SW480 (cell line): Measurements from ENCODE around the gene DDX47.

Experiments
- DNase-seq: peaks from one replicate; pipeline ENCODE4 v3.0.0-alpha.2; 2016; ENCODE audit warnings: low spot score

The DDX47 gene

DNA sequence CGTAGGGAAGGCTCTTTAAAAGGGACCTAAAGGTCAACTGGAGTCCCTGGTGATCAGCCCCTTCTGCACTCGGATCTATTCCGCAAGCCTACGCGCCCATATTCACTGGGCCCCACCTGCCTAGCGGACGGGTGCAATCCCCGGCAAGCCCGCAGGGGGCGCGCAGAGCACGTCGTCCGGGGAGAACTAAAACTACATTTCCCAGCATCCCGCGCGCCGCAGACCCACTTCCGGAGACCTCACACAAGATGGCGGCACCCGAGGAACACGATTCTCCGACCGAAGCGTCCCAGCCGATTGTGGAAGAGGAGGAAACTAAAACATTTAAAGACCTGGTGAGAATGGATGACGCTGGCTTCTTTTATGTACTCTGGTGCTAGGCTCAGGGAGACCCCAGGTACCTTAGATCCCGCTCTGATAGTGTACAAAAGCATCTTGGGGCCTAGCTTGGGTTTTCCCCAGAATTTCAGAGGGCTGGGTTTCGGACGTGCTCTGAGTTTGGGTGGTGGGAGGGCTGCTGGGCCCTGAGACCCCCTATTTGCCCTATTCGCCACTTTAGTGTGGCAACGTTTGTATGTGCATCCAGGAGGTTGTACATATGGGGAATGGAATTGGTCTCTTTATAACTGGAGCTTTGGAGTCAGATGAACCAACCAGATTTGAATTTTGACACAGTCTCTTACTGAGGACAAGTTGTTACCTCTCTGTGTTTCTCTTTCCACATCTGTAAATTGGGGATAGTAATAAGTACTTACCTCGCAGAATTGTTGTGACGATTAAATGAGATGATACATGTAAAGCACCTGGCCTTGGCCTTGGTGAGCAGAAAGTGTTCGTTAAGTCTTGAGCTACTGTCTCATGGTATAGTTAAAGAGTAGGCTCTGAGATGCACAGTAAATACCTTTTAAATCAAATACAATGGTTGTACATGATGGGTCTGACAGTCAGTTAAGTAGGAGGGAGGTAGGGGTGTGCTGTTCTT lies at the start of gene DDX47:
TSS of gene DDX47 (plus strand) at position 227 of the 982 bp plus-strand sequence. CDS start at position 249, 22 bp downstream.
- peak; percentile 95 for DNase-seq

DNA sequence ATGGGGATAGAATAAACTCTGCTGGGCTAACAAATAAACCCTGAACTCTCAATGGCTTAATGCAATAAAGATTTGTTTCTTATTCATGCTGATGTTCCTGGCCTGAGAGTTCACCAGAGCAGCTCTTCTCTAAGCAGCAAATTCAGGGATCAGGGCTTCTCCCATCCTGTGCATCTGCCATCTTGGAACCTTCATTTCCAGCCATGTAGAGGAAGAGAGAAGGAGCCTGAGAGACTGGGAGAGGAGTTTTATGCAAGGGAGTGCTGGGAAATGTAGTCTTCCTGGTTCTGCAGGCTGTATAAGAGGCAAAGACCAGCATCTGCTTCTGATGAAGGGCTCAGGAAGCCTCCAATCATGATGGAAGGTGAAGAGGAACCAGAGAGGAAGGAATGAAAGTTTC lies 48.3 kb upstream of the DDX47 start:
- DNase-seq: no peak

DNA sequence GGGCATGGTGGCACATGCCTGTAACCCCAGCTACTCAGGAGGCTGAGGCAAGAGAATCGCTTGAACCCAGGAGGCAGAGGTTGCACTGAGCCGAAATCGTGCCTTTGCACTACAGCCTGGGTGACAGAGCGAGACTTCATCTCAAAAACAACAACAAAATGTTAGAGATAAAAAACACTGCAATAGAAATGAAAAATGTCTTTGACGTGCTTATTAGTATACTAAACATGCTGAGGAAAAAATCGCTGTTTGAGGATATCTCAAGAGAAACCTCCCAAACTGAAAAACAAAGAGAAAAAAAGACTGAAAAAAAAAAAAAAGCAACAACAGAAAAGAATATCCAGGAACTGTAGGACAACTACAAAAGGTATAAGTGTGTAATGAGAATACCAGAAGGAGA lies 42.9 kb upstream of the DDX47 start:
- no peak for DNase-seq

DNA sequence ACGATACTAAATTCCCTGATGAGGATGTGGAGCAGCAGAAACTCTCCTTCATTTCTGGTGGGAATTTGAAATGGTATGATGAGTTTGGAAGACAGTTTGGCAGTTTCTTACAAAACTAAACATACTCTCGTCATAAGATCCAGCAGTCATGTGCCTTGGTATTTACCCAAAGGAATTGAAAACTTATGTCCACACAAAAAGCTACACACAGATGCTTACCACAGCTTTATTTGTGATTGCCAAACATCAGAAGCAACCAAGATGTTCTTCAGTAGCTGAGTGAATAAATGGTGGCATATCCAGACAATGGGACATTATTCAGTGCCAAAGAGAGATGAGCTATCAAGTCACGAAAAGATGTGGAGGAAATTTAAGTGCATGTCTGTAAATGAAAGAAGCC lies 38.4 kb upstream of the DDX47 start:
- DNase-seq: no peak

DNA sequence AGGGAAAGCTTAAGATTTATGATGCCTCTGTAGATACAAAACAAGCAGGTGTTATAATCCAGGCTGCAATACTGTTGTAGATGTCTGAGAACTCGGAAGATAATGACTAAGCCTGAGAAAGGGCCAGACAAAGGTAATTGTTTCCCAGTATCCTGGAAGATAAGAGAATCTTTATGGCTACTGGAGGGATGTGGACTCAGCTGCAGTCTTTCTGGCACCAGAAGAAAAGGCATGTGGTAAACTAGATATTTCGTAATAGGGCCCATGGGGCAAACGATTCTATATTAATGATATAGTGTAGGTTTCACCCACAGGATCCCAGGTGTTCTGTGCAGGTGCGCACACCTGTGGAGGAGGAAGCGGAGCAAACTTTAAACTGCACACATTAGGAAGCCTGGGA lies 36.9 kb upstream of the DDX47 start:
- DNase-seq: peak; percentile 74

DNA sequence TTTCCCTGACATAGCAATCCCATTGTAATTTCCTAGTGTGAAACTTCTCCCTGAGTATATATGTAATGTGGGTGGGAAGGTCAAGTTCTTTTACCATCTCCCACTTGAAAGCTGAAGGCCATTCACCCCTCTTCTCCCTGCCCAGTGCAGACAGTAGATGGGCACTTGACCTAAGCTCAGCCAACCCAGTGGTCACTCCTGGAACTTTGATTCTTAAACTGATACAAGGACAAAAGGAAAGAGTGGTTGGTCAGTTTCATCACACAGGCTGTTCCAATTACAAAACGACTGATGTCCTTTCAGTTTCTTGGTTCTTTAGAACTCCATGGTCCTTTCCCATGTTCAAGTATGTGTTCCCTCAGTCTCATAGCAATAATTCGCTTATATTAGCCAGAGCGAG lies 36.1 kb upstream of the DDX47 start:
- no peak for DNase-seq

DNA sequence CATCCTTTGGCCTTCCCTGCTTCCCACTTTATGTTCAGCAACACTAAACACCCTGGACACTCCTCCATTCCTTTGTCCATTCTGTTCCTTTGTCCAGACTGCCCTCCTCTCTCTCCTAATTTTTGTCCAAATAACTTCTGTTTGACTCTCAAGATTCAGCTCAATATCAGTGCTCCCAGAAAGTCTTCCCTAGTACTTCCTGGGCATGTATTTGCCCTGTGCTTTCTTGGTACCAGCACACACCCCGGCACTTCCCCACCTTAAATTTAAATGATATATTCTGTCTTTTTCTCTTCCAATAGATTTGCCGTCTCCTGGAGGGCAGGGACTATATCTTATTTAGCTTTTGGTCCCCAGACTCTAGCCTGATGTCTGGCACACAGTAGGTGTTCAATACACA lies 34.1 kb upstream of the DDX47 start:
- no peak for DNase-seq

DNA sequence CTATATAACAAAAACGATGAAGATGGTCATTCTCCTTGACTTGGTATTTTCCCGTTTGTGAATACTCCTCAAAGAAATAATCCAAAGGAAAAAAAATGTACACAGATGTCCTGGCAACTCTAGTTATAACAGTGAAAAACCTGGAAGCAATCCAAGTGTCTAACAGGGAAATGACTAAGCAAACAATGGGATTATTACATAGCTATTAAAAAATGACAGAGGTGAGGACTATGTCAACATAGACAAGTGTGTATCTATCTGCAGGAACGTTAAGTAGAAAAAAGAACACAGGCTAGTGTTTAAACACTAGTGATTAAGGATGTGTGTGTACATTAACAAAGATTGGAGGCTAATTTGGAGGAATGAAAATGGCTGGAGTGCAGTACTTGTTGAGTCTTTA lies 33.6 kb upstream of the DDX47 start:
- DNase-seq: peak; percentile 88

DNA sequence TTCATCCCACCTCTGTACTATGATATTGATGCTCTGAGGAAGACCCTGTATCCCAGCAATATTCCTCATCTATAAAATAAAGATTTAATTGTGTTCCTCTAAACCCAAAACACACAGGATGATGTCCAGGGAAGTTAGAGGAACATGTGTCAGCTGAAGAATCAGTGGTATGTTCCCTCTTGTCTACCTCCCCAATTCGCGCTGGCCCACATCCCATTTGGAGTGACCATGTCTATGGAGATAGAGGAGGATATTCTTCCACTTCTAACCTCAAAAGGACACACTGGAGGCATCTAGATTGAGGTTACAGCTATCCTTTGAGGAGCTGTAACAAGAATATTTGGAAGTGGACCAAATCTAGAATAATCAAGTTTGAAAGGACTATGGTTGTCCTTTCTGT lies 29.0 kb upstream of the DDX47 start:
- no peak for DNase-seq

DNA sequence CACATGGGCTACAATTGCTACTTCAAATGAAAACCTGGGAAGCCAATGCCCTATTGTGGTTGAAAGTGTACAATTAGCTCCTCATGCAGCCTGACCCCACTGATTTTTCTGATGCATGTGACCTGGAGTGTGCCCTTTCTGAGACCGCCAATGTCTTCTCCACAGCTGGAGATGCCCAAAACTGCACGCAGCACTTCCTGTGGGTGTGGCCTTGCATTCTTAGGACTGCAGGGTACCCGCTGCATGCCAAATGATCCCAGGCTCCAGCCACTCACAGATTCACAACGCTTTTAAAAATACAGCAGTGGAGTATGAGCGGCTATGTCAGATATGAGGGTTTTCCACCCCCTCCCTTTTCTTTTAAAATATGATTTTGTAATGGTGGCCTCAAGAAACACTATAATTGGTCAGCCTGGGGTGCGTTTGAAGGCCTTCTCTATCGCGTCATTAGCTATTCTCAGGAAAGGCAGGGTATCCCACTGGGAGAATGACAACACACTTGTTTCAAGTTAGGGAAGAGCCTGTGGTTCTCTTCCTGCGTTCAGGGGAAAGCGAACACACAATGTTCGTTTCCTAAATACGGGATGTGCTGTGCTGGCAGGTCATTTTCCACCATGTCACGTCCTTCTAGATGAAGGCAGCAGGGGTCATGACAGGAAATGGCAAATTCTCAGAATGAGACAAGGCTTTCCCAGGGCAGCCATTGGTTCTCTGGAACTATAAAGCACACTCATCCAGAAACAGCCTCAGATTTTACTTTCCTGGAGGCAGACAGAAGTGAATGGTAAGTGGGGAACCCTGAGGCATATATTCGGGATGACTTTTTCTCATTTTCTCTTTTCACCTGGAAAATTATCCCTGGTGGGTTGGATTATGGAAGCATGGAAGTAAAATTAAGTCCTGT lies 28.0 kb upstream of the DDX47 start, which contains the start of gene APOLD1:
TSS of gene APOLD1 (plus strand) at position 749 of the 904 bp plus-strand sequence. CDS start at position 782, 33 bp downstream.
- no peak for DNase-seq

DNA sequence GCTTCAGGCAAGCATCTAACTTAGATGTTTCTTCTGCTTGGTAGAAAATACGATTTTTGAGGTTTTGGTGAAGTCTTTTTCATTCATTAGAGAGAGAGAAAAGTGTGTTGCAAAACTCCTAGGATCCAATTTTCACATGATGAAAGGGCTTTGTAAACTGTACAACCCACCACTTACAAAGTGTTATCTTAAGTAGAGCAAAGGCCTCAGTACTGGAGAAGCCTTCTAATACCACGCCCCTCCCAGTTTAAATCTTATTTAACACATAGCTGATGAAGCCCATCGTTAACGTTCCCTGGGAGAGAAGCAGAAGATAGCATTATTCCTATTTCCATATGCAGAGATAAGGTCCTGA lies 26.8 kb upstream of the DDX47 start:
- no peak for DNase-seq

DNA sequence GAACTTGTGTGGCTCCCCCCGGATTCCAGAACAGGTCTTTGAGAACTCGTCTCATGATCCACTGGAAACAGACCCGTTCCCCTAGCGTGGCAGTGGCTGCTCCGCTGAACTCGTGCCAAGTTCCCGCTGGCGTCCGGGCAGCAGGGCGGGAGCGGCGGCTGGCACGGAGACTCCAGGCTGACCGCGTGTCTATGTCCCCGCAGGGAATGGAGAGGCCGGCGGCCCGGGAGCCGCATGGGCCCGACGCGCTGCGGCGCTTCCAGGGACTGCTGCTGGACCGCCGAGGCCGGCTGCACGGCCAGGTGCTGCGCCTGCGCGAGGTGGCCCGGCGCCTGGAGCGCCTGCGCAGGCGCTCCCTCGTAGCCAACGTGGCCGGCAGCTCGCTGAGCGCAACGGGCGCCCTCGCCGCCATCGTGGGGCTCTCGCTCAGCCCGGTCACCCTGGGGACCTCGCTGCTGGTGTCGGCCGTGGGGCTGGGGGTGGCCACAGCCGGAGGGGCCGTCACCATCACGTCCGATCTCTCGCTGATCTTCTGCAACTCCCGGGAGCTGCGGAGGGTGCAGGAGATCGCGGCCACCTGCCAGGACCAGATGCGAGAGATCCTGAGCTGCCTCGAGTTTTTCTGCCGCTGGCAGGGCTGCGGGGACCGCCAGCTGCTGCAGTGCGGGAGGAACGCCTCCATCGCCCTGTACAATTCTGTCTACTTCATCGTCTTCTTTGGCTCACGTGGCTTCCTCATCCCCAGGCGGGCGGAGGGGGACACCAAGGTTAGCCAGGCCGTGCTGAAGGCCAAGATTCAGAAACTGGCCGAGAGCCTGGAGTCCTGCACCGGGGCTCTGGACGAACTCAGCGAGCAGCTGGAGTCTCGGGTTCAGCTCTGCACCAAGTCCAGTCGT lies 26.2 kb upstream of the DDX47 start:
- peak; percentile 92 for DNase-seq

DNA sequence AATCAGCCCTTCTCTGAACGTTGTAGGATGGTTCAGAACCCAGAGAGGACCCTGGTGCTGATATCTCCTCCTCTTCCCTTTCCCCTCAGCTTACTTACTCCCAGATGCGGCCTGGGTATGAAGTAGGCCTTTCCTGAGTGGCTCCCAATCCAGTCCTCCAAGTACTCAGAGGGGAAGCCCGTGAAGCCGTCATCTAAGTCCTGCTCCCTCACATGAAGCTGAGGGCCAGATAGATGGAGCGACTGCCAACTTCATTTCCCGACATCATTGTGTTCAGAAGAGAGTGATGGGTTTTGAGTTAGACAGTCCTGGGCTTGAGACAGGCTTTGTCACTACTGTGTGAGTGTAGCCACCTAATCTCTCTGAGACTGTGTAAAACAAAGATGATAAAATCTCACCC lies 25.0 kb upstream of the DDX47 start:
- DNase-seq: no peak

DNA sequence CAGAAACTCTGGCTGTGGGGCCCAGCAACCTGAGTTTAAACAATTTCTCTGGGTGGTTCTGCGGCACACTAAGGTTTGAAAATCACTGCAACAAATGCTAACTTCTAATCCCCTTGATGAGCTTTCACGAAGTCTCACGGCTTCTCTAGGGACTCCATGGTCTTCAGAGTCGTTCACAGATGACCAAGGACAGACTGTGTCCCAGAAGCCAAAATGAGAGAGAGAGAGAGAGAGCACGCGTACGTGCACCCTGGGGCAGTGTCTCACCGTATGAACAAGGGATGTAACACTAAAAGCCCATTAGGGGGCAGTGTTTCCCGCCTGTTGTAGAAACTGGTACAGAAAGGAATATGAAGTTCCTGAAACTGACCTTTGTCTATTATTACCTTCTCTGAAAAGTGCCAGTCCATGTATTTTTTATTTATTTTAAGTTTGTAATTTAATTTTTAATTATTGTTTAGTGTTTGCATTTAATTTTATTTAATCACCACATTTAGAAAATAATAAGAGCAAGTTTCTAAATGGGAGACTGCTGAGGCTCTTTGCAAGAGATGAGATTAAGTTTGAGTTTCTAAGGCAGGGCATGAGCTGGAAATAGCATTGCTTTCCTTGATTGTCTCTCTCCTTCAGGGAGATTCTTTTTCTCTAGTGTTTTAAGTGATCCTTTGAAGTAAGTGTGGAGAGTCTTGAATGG lies 24.3 kb upstream of the DDX47 start:
- DNase-seq: peak; percentile 87

DNA sequence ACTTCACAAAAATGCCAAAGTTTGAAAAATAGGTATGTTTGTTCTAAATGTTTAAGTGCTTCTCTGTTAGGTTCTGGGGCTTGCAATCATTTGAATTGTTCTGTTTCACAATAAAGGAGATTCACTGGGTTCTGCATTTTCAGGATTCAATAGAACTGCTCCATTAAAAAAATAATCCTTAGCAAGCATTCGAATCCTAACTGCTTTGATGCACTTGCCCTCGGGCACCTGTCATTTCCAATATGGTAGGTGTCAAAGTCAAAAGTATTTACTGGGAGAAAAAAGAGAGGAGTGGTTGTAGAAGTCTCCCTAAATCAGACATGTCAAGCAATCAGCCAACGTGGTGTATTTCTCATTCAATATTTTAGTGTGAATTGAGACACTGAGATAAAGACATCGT lies 22.2 kb upstream of the DDX47 start:
- no peak for DNase-seq

DNA sequence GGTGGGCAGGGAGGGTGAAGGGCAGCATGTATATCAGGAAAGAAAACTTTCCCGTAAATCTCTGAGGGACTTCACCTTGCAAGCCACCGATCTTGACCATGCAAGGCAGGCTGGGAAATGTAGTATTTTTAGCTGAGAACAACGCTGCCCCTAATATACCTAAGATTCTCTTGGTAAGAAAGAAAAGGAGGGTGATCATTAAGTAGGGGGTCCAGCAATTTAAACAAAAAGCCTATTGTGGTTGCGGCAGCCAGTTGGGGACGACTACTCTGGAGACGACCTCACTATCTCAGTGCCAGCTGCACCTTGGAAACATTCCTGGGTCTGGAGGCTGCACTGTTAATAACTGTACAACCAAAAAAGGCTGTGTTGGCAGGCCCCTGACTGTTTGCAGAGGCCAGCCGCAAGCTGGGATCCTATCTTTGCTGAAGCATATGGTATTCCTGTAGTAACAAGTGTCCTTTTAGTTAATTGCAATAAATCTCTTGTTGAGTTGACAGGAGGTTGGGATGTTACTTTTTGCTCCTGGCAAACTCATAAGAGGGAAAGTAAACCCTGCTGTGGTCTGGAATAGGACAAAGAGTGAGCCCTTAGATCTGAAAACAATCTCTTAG lies 21.3 kb upstream of the DDX47 start:
- DNase-seq: no peak

DNA sequence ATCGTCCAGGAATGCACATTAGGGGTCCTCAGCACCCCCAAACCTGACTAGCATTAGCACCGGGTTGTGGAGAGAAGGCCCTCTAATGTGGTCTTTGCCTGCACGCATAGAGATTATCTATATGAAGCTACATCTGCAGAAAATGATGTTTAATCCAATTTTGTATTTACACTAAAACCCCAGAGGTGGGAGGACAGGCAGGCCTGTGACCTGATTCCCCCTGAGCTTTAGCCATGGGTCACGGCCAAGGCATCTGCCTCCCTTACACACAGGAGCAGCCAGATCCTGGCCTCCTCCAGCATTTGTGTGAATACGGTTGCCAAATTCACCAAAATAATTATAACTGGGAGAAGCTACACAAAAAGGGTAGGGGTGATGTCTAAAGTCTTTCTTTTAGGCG lies 20.7 kb upstream of the DDX47 start:
- DNase-seq: no peak

DNA sequence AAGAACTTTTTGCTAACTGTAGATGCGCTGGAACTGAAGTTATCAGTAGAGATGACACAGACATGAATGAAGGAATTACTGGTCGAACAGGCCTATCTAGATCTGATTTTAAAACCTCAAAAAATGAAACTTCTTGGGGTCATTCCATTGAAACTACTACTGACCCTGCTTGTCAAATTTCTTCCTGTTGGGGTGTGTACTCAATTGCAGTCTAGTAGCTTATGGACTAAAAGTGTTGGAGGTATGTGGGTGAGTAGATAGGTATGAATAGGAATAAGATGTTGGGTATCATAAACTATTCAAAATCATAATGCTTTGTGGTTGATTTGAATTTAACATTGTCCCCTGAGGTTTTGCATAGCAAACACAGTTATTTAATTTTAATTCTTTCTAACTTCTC lies 18.5 kb upstream of the DDX47 start:
- no peak for DNase-seq

DNA sequence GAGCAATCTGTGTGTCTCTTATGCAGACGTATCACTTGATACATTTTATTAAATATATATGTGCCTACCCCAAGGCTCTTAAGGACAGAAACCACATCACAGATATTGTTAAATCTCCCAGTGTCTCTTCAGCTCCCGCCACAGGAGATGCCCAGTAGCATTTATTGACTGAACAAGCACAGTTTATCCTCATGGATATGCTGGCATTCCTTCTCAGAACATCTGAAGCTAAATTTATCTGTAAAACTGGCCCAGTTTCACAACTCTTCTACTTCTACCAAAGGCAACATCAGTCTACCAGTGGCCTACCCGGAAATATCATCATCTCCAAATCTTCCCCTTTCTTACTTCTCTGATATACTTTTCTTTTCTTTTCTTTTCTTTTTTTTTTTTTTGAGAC lies 17.0 kb upstream of the DDX47 start:
- no peak for DNase-seq

DNA sequence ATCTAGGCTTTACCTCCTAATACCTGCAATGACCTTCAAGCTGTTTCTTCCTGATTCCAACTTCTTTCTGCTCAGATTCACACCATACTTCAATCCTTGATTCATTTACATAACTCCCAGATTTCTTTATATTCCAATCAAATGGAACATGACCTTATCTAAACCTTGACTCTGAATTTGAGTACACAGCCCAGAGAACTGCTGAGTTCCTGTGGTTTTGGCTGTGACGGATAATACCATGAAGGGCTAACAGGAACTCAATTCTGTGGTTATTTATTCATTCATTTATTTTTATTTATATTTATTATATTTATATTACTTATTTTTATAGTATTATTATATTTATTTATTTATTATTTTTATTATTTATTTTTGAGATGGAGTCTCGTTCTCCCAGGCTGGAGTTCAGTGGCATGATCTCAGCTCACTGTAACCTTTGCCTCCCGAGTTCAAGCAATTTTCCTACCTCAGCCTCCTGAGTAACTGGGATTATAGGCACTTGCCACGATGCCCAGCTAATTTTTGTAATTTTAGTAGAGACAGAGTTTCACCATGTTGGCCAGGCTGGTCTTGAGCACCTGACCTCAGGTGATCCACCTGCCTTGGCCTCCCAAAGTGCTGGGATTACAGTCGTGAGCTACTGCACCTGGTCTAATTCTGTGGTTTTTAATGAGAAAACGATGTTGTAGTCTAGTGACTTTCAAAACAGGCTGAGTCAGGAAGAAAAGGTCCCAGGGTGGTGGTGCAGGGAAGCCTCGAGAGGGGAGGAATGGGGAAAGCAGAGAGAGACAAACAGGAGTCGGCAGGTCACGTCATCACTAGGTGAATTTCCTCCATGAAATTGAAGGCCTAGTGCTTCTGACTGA lies 16.0 kb upstream of the DDX47 start:
- no peak for DNase-seq
